Measurements from ENCODE around the gene C9orf78. TPM values are rescaled to one million over a fixed set of nuclear protein-coding genes. Genes with fewer than 3 reads are reported as not detected.

Gene C9orf78
- total RNA-seq, 1 donor from 2014 or later = 34.1 TPM

DNA sequence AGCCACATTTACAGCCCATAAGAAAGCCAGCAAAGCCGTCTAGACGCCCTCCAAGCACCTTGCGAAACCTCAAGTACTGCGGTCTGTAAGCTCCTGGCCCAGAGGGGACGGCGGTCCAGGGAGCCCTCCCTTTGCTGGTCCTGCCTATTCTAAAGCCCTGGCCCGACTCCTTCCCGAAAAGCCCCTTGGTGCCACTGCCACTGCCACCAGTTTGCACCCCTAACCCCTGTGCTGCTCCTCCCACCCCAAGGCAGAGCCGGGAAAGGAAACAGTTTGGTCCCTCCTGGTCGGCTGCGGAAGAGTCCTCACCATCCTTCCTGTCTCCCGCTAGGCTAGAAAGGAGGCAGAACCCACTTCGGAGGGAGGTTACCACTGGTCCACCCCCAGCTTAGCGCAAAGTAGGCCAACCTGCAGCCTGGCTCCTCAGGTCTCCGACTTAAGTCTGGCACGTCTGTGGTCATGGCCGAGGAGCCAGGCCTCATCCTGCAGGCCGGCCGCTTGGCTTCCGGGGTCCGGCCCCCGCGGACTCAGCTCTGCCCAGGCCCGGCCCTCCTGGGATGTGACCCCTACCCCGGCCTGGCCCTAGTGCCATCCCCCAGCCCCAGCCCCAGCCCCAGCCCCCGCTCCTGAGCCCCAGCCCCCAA is 12.1 kb downstream of the C9orf78 start:
- no peak for ATAC-seq (ENCODE audit: low read depth)
- intact Hi-C loops (cut with micrococcal nuclease) = loop anchor here (5.0 kb wide), 1 partner anchor 229 kb away; the partner anchor contains the start of gene GPR107
- TF ChIP-seq, protein P1, sequence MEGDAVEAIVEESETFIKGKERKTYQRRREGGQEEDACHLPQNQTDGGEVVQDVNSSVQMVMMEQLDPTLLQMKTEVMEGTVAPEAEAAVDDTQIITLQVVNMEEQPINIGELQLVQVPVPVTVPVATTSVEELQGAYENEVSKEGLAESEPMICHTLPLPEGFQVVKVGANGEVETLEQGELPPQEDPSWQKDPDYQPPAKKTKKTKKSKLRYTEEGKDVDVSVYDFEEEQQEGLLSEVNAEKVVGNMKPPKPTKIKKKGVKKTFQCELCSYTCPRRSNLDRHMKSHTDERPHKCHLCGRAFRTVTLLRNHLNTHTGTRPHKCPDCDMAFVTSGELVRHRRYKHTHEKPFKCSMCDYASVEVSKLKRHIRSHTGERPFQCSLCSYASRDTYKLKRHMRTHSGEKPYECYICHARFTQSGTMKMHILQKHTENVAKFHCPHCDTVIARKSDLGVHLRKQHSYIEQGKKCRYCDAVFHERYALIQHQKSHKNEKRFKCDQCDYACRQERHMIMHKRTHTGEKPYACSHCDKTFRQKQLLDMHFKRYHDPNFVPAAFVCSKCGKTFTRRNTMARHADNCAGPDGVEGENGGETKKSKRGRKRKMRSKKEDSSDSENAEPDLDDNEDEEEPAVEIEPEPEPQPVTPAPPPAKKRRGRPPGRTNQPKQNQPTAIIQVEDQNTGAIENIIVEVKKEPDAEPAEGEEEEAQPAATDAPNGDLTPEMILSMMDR (IDR thresholded peaks at IDR 0.05) = no peak
- Mint-ChIP-seq H3K27ac (no peak overlapping the region), H3K27me3 (no peaks in the 10 kb centered on the region), H3K36me3 (ENCODE audit: low read depth) (peaks cover 39% of the 10 kb centered on the region), H3K4me1 (peaks cover 13% of the 10 kb centered on the region), H3K9me3 (no peaks in the 10 kb centered on the region), H3K4me3 (peak overlapping the region; percentile 85)
- CTCF ChIA-PET = no interaction called here
- POLR2A ChIA-PET = interaction anchor here (1.6 to 2.2 kb wide), 2 partner anchors 12 to 20 kb away, joined by 5 to 17 read pairs; partner anchors contain the start of genes C9orf78, TOR1B and USP20
- no peak for DNase-seq

DNA sequence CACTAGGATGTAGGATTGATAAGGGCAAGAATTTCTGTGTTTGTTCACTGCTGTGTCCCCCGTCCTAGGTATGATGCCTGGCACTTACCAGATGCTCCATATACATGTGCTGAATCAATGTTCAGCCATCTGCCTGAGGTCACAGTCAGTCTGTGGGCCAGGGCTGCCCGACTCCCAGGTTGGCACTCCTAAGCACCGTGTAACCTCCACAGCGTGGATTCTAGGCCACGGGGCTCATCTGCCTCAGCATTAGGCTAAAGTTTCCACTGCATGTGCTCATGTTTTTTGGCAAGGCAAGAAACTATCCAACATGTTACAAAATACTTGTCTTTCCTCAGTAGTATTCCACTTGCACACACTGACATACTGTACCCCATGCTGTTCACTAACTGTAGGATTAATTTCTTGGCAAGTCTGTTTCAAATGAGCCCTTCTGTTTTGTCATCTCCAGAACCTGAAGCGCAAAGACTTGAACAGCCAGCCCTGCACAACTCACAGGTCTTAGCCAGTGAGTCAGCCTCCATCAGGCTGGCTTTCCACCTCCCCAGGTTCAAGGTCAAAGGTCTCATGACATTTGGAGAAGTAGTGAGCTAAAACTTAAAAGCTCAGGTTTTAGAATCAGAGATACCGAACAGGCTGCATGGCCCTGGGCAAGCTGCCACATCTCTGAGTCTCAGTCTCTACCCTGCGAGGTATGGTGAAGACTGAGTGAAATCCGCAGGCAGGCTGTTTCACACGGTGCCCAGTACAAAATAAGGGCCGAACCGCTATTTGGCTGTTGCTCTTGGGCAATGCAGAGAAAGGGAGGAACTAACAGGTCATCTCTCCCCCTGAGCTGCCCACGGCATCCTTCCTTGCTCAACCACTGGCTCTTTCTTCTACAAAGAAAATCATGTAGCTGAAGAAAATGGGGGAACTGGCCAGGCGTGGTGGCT is 18.3 kb downstream of the C9orf78 start:
- Mint-ChIP-seq H3K27ac (no peak overlapping the region), H3K4me3 (no peak overlapping the region), H3K9me3 (no peaks in the 10 kb centered on the region), H3K27me3 (no peaks in the 10 kb centered on the region), H3K4me1 (peaks cover 4% of the 10 kb centered on the region), H3K36me3 (ENCODE audit: low read depth) (peaks cover 72% of the 10 kb centered on the region)
- ChIA-PET POLR2A (interaction anchor here (0.5 kb wide), 1 partner anchor 15 kb away, joined by 3 read pairs; no protein-coding TSS in a partner anchor), CTCF (no interaction called here)
- intact Hi-C loops (cut with micrococcal nuclease) = no loop called here
- DNase-seq = no peak
- no peak for ATAC-seq (ENCODE audit: low read depth)
- TF ChIP-seq, protein P1 (IDR thresholded peaks at IDR 0.05) = no peak

DNA sequence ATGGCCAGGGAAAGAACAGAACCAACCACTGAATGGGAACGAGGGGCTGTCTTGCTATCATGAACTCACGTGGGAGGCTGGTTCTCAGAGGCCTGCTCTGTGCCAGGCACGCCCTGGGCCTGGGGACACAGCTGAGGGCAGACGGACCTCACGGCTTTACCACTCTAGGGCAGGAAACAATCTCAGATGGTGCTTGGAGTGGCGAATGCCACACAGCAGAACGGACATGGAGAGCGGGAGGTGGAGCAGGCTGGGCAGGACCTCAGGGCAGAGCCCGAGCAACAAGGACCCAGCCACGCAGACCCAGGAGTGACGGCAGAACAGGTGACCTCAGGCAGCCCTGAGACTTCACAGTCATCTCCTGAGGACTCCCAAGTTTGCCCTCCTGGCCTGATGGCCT is 19.8 kb downstream of the C9orf78 start:
- intact Hi-C loops (cut with micrococcal nuclease) = no loop called here
- no peak for DNase-seq
- no peak for ATAC-seq (ENCODE audit: low read depth)
- Mint-ChIP-seq H3K27ac (no peak overlapping the region), H3K27me3 (no peaks in the 10 kb centered on the region), H3K9me3 (no peaks in the 10 kb centered on the region), H3K36me3 (ENCODE audit: low read depth) (peaks cover 78% of the 10 kb centered on the region), H3K4me3 (no peak overlapping the region), H3K4me1 (peaks cover 4% of the 10 kb centered on the region)
- CTCF ChIA-PET = no interaction called here
- POLR2A ChIA-PET = no interaction called here
- TF ChIP-seq, protein P1 (IDR thresholded peaks at IDR 0.05) = no peak

DNA sequence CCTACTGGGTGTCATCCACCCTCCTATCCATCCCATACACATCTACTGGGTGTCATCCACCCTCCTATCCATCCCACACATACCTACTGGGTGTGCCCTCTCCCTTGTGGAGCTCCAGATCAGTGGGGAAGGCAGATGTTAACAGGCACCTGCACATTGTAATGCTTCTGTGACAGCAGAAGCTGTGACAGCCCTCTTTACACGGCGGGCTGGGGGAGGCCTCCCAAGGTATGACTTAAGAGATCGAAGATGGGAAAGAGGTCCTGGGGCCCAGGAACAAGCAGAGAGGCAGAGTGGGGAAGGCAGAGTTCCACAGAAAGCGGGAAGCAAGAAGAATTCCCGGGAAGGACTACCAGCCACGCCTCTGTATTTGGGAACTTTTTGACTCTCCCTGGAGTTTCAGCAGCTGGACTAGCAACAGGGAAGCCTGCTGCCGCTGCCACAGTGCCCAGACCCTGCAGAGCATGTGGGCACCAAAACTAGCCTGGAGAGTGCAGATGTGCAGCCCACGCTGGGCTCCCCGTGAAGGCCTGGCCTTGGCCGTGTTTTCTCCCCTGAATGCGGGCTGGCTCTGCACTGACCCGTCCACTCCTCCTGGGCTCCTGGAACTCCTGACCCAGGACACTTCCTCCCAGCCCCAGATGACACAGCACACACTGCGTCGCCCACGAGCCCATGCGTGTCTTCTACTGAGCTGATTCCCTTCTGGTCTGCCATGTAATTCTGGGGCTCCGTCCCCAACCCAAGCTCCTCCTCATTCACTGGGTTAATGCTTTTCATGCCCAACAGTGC is 20.4 kb downstream of the C9orf78 start:
- Mint-ChIP-seq H3K4me1 (peaks cover 4% of the 10 kb centered on the region), H3K27ac (no peak overlapping the region), H3K36me3 (ENCODE audit: low read depth) (peaks cover 81% of the 10 kb centered on the region), H3K4me3 (no peak overlapping the region), H3K27me3 (no peaks in the 10 kb centered on the region), H3K9me3 (no peaks in the 10 kb centered on the region)
- no peak for ATAC-seq (ENCODE audit: low read depth)
- intact Hi-C loops (cut with micrococcal nuclease) = no loop called here
- CTCF ChIA-PET = no interaction called here
- TF ChIP-seq, protein P1 (IDR thresholded peaks at IDR 0.05) = no peak
- no peak for DNase-seq
- POLR2A ChIA-PET = no interaction called here
